HCT116 (cell line): ENCODE data around the gene CFAP99. TPM values are rescaled to one million over a fixed set of nuclear protein-coding genes. Genes with fewer than 3 reads are reported as not detected.
A peak's percentile ranks its signal among the peaks of the same experiment; 100 is the strongest.

ENCODE experiments used
- ATAC-seq: fragments of 200-7000 bp; cut with Tn5 transposase; 2 replicates; pipeline ENCODE4 v1.9.1; 2020; ENCODE audit warnings: mild to moderate bottlenecking, moderate library complexity
- BruUV-seq: library from RNA; stranded (reverse); fragments of 400-500 nt; replicated peaks from 2 replicates; lab custom pipeline; 2021; lab: Mats Ljungman, UMichigan
- CTCF ChIA-PET: fragments of 300-600 bp; sonication (Branson Sonifier 250); formaldehyde crosslinking; loops from one replicate; lab custom pipeline; 2021; ENCODE audit warnings: antibody characterized with exemption; lab: Charles Lee
- POLR2A ChIA-PET: fragments of 300-600, 350-600 bp; sonication (Branson Sonifier 250); formaldehyde crosslinking; loops from one replicate; lab custom pipeline; 2021; ENCODE audit warnings: antibody characterized with exemption; lab: Charles Lee
- RAD21 ChIA-PET, 2 experiments: fragments of 300-600 bp; sonication (Branson Sonifier 250); formaldehyde crosslinking; loops; one replicate each; lab custom pipeline; 2023; ENCODE audit warnings: low total read pairs in 2 of 2; ENCODE audit not compliant: uncharacterized antibody in 2 of 2, unreplicated experiment in 2 of 2, low non-redundant PET in 1 of 2; lab: Charles Lee
- DNase-seq: peaks from one replicate; pipeline ENCODE4 v3.0.0-alpha.2; 2010; ENCODE audit warnings: low read depth, low spot score
- H2AFZ ChIP-seq: fragments of 200-600 bp; shearing (Covaris generic), sonication (generic); 2 replicates; pipeline ENCODE4 v1.6.1; 2017; ENCODE audit warnings: low read depth, mixed run types, mixed read lengths, antibody characterized with exemption, low read length; ENCODE audit not compliant: poor library complexity, severe bottlenecking
- H3K27ac ChIP-seq: 2 replicates; pipeline ENCODE4 v1.5.1; 2012; ENCODE audit warnings: low read depth, low read length
- H3K27me3 ChIP-seq: fragments of 200-600 bp; sonication (generic); 2 replicates; pipeline ENCODE4 v1.6.1; 2016; ENCODE audit warnings: mixed run types, low read length, mixed read lengths; ENCODE audit not compliant: insufficient read depth
- H3K36me3 ChIP-seq, 2 experiments: fragments of 200-500 bp in 1 of 2; fragments of 200-600 bp in 1 of 2; sonication (Bioruptor generic) in 1 of 2; sonication (generic) in 1 of 2; 2 replicates each; pipeline versions ENCODE4 v1.5.1 to v1.6.1; 2014 to 2016; ENCODE audit warnings: low read length in 2 of 2, inconsistent platforms in 1 of 2, mixed read lengths in 1 of 2, mixed run types in 1 of 2; ENCODE audit not compliant: insufficient read depth in 2 of 2, control insufficient read depth in 1 of 2
- H3K4me1 ChIP-seq, 2 experiments: fragments of 200-600 bp in 1 of 2; sonication (generic) in 1 of 2; 2 replicates each; pipeline versions ENCODE4 v1.5.1 to v1.6.1; 2012 to 2017; ENCODE audit warnings: low read length in 2 of 2, inconsistent platforms in 1 of 2, mild to moderate bottlenecking in 1 of 2, mixed read lengths in 1 of 2, mixed run types in 1 of 2, moderate library complexity in 1 of 2; ENCODE audit not compliant: insufficient read depth in 2 of 2, control insufficient read depth in 1 of 2
- H3K4me2 ChIP-seq: fragments of 200-600 bp; sonication (generic); 2 replicates; pipeline ENCODE4 v1.6.1; 2017; ENCODE audit warnings: mixed run types, low read length, mixed read lengths
- H3K4me3 ChIP-seq, 2 experiments: fragments of 200-600 bp in 1 of 2; sonication (generic) in 1 of 2; replicated peaks in 1 of 2; 2 replicates each; pipeline ENCODE4 v1.5.1; 2011 to 2016; ENCODE audit warnings: low read length in 2 of 2, control low read depth in 1 of 2, low read depth in 1 of 2, mild to moderate bottlenecking in 1 of 2, mixed read lengths in 1 of 2, mixed run types in 1 of 2
- H3K79me2 ChIP-seq: fragments of 200-600 bp; sonication (generic); 2 replicates; pipeline ENCODE4 v1.6.1; 2017; ENCODE audit warnings: mild to moderate bottlenecking, mixed run types, low read length, moderate library complexity, mixed read lengths; ENCODE audit not compliant: insufficient read depth
- H3K9ac ChIP-seq: fragments of 200-600 bp; sonication (generic); 2 replicates; pipeline ENCODE4 v1.6.1; 2016; ENCODE audit warnings: low read length, mixed read lengths
- H3K9me2 ChIP-seq: fragments of 200-600 bp; sonication (generic), shearing (Covaris generic); 2 replicates; pipeline ENCODE4 v1.6.1; 2017; ENCODE audit warnings: mixed run types, mild to moderate bottlenecking, moderate library complexity; ENCODE audit not compliant: insufficient read depth
- H3K9me3 ChIP-seq, 2 experiments: fragments of 200-500 bp in 1 of 2; fragments of 200-600 bp in 1 of 2; sonication (Bioruptor generic) in 1 of 2; sonication (generic) in 1 of 2; 2 replicates each; pipeline ENCODE4 v1.6.1; 2014 to 2017; ENCODE audit warnings: low read length in 2 of 2, mixed read lengths in 2 of 2, inconsistent platforms in 1 of 2, low read depth in 1 of 2, mild to moderate bottlenecking in 1 of 2, mixed run types in 1 of 2, moderate library complexity in 1 of 2; ENCODE audit not compliant: control insufficient read depth in 1 of 2, insufficient read depth in 1 of 2
- H4K20me1 ChIP-seq: fragments of 200-600 bp; sonication (generic), shearing (Covaris generic); 2 replicates; pipeline ENCODE4 v1.6.1; 2017; ENCODE audit warnings: mixed run types, mild to moderate bottlenecking, moderate library complexity; ENCODE audit not compliant: insufficient read depth
- EGR1 ChIP-seq: IDR thresholded peaks from 2 replicates; pipeline ENCODE4 v1.6.1; 2012; ENCODE audit warnings: low read depth
- FOSL1 ChIP-seq: IDR thresholded peaks from 2 replicates; pipeline ENCODE4 v1.6.1; 2012; ENCODE audit warnings: low read depth
- JUND ChIP-seq: IDR thresholded peaks from 2 replicates; pipeline ENCODE4 v1.6.1; 2012
- POLR2A ChIP-seq: IDR thresholded peaks from 2 replicates; pipeline ENCODE4 v1.7.0; 2011; ENCODE audit warnings: borderline replicate concordance; ENCODE audit not compliant: insufficient read depth, insufficient read length; ENCODE audit errors: extremely low read depth
- POLR2AphosphoS5 ChIP-seq: IDR thresholded peaks from 2 replicates; pipeline ENCODE4 v1.6.1; 2011; ENCODE audit warnings: mild to moderate bottlenecking, low read depth, low read length, moderate library complexity
- RAD21 ChIP-seq: IDR thresholded peaks from 2 replicates; pipeline ENCODE4 v1.6.1; 2012; ENCODE audit warnings: low read depth, mild to moderate bottlenecking
- SP1 ChIP-seq: IDR thresholded peaks from 2 replicates; pipeline ENCODE4 v1.6.1; 2012; ENCODE audit warnings: low read depth
- YY1 ChIP-seq: IDR thresholded peaks from 2 replicates; pipeline ENCODE4 v1.6.1; 2011; ENCODE audit warnings: low read length, low read depth, moderate library complexity, mild to moderate bottlenecking; ENCODE audit not compliant: insufficient replicate concordance; ENCODE audit errors: extremely low read depth
- ZFX ChIP-seq: fragments of 450-650 bp; IDR thresholded peaks from 2 replicates; pipeline ENCODE4 v1.6.1; 2017
- ZNF274 ChIP-seq: fragments of 200-500 bp; sonication (Bioruptor generic); IDR thresholded peaks from 2 replicates; pipeline ENCODE4 v1.6.1; 2014; ENCODE audit warnings: mild to moderate bottlenecking, low read depth, low read length, inconsistent platforms
- intact Hi-C: fragments of 100-400 bp; cut with micrococcal nuclease; formaldehyde crosslinking; loops from 2 replicates; pipeline ENCODE4 v1.10.0; 2022
- total RNA-seq: library from RNA; stranded (reverse); gene quantifications from one replicate; pipeline ENCODE4 v1.2.1, GENCODE V29; 2021; ENCODE audit not compliant: unreplicated experiment
- TF ChIP-seq, protein P1 (sequence below): IDR thresholded peaks from 2 replicates; pipeline ENCODE4 v1.6.1; 2012; ENCODE audit warnings: low read depth
- TF ChIP-seq, protein P2 (sequence below), 3 experiments: fragments of 200-600 bp in 1 of 3; sonication (generic) in 1 of 3; IDR thresholded peaks in 2 of 3; conservative IDR thresholded peaks in 1 of 3; 2 replicates each; pipeline ENCODE4 v1.5.1; 2012 to 2017; ENCODE audit warnings: low read depth in 2 of 3, low read length in 2 of 3, antibody characterized with exemption in 1 of 3, borderline replicate concordance in 1 of 3, control low read depth in 1 of 3, mild to moderate bottlenecking in 1 of 3, mixed read lengths in 1 of 3, mixed run types in 1 of 3, moderate library complexity in 1 of 3; ENCODE audit not compliant: insufficient read depth in 1 of 3

CFAP99 gene
- total RNA-seq, 1 experiment from 2014 or later: 0.42 TPM

DNA sequence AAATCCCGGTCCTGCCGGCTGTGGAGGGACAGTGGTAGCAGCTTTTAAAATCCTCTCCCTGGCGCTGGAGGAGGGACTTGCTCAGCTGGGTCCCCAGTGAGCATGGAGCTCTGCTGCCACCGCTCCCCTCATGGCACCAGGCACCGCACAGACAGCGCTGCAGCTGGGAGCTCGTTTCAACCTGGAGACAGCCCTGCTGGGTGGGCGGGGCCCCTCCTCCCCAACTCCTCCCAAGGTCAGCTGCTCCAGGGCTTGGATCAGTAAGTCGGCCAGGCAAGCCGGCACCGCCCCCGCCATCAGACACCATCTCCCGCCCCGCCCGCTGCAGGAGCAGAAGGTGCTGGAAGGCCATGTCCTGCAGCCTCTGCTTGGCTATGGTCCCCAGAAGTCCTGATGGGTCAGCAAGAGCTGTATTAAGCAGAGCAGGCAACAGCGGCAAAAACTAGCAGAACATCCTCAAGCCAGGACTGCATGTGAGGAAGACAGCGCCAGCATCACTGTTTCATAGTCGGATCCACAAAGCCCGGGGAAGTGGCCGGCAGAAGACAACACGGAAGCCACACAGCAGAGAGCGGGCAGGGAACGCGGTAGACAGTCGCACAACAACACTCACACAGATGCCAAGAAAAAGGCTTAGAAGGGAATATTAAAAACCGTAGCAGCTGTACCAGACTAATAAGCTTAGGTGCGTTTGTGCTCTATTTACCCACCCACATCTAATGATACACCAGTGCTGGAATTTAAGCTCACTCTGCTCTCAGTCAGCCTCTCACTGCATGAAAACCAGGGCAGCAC is 16.5 kb upstream of the CFAP99 start:
- ATAC-seq (peak; percentile 69), DNase-seq (no peak)
- H4K20me1 ChIP-seq: no peaks in the 10 kb centered on the region
- H3K4me2 ChIP-seq: peak overlapping the region; percentile 51
- H3K27me3 ChIP-seq: no peaks in the 10 kb centered on the region
- RAD21 ChIA-PET: interaction anchor here in 1 of 2 experiments (0.5 kb wide), 1 partner anchor 161 kb away, joined by 3 read pairs; no protein-coding TSS in a partner anchor
- CTCF ChIA-PET: interaction anchor here (1.3 kb wide), 1 partner anchor 11 kb away, joined by 4 read pairs; no protein-coding TSS in a partner anchor
- H3K4me1 ChIP-seq: peaks cover 33 to 41% of the 10 kb centered on the region in 2 experiments
- H3K27ac ChIP-seq: no peak overlapping the region
- BruUV-seq: no TSS peak
- POLR2A ChIA-PET: no interaction called here
- TF ChIP-seq EGR1: 0 out of 2 replicates have a peak, but pooled peaks have one; percentile 45
- TF ChIP-seq ZNF274: no peak
- TF ChIP-seq, all 23 proteins: peak for 1
- H3K9me2 ChIP-seq: no peaks in the 10 kb centered on the region
- H3K9me3 ChIP-seq: no peaks in the 10 kb centered on the region
- no peak overlapping the region for H2AFZ ChIP-seq
- intact Hi-C loops: no loop called here
- no peaks in the 10 kb centered on the region for H3K36me3 ChIP-seq
- H3K4me3 ChIP-seq: no peak overlapping the region
- no peak overlapping the region for H3K9ac ChIP-seq
- H3K79me2 ChIP-seq: peaks cover 17% of the 10 kb centered on the region; the same call in 1 of the 2 replicates

DNA sequence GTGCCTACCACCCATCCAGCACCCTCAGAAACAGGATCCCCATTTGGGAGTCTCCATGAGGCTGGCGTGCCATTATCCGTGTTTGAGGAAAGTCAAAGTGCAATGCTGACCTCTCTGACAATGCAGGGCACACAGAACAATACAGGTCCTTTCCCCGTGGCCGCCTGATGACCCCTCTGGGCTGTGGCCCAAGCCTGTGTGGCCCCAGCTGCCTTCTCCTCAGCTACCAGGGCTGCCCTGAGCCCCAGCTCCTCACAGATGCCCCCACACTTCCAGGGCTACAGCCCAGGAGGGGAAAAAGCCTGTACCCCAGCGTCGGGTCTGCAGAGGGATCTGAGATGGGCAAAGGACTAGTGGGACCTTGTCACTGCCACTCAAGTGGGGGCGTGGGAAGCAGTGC is 15.8 kb upstream of the CFAP99 start:
- Histone ChIP-seq H3K9me2 (no peaks in the 10 kb centered on the region), H3K9ac (no peak overlapping the region), H3K36me3 (no peaks in the 10 kb centered on the region), H3K27ac (no peak overlapping the region; the same call in 1 of the 2 replicates), H3K4me1 (peaks cover 33 to 41% of the 10 kb centered on the region in 2 experiments), H3K9me3 (no peaks in the 10 kb centered on the region), H3K4me3 (no peak overlapping the region), H3K79me2 (peaks cover 17% of the 10 kb centered on the region; the same call in 1 of the 2 replicates), H3K27me3 (no peaks in the 10 kb centered on the region), H3K4me2 (peak overlapping the region; percentile 51), H2AFZ (no peak overlapping the region), H4K20me1 (no peaks in the 10 kb centered on the region)
- no TSS peak for BruUV-seq
- no peak for DNase-seq
- TF ChIP-seq POLR2A (no peak), SP1 (no peak), RAD21 (no peak), POLR2AphosphoS5 (no peak), JUND (no peak), ZFX (no peak), FOSL1 (no peak), YY1 (no peak)
- TF ChIP-seq, protein P1, sequence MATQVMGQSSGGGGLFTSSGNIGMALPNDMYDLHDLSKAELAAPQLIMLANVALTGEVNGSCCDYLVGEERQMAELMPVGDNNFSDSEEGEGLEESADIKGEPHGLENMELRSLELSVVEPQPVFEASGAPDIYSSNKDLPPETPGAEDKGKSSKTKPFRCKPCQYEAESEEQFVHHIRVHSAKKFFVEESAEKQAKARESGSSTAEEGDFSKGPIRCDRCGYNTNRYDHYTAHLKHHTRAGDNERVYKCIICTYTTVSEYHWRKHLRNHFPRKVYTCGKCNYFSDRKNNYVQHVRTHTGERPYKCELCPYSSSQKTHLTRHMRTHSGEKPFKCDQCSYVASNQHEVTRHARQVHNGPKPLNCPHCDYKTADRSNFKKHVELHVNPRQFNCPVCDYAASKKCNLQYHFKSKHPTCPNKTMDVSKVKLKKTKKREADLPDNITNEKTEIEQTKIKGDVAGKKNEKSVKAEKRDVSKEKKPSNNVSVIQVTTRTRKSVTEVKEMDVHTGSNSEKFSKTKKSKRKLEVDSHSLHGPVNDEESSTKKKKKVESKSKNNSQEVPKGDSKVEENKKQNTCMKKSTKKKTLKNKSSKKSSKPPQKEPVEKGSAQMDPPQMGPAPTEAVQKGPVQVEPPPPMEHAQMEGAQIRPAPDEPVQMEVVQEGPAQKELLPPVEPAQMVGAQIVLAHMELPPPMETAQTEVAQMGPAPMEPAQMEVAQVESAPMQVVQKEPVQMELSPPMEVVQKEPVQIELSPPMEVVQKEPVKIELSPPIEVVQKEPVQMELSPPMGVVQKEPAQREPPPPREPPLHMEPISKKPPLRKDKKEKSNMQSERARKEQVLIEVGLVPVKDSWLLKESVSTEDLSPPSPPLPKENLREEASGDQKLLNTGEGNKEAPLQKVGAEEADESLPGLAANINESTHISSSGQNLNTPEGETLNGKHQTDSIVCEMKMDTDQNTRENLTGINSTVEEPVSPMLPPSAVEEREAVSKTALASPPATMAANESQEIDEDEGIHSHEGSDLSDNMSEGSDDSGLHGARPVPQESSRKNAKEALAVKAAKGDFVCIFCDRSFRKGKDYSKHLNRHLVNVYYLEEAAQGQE: no peak
- TF ChIP-seq, protein P2, sequence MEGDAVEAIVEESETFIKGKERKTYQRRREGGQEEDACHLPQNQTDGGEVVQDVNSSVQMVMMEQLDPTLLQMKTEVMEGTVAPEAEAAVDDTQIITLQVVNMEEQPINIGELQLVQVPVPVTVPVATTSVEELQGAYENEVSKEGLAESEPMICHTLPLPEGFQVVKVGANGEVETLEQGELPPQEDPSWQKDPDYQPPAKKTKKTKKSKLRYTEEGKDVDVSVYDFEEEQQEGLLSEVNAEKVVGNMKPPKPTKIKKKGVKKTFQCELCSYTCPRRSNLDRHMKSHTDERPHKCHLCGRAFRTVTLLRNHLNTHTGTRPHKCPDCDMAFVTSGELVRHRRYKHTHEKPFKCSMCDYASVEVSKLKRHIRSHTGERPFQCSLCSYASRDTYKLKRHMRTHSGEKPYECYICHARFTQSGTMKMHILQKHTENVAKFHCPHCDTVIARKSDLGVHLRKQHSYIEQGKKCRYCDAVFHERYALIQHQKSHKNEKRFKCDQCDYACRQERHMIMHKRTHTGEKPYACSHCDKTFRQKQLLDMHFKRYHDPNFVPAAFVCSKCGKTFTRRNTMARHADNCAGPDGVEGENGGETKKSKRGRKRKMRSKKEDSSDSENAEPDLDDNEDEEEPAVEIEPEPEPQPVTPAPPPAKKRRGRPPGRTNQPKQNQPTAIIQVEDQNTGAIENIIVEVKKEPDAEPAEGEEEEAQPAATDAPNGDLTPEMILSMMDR (IDR thresholded peaks at IDR 0.05 in 2 of 3, conservative IDR thresholded peaks at IDR 0.05 in 1 of 3; ENCODE audit: borderline replicate concordance in 1 of 3, insufficient read depth in 1 of 3, low read depth in 2 of 3, low read length in 2 of 3): no peak
- intact Hi-C loops: no loop called here
- no peak for ATAC-seq
- RAD21 ChIA-PET: interaction anchor here in 1 of 2 experiments (0.5 kb wide), 1 partner anchor 161 kb away, joined by 3 read pairs; no protein-coding TSS in a partner anchor
- POLR2A ChIA-PET: no interaction called here
- CTCF ChIA-PET: interaction anchor here (1.3 kb wide), 1 partner anchor 10 kb away, joined by 4 read pairs; no protein-coding TSS in a partner anchor
